Stomach (tissue), 9 donors: Measurements from ENCODE around the gene TMEM121B. TPM values are rescaled to one million over a fixed set of nuclear protein-coding genes. Genes with fewer than 3 reads are reported as not detected.

ENCODE experiments used
- DNase-seq, 2 donors: peaks; one replicate each; pipeline versions ENCODE4 v3.0.0 to v3.0.0-alpha.2; 2013 to 2019
- H3K27ac ChIP-seq, 5 donors: fragments of 200-600 bp in 4 of 5; sonication (generic) in 4 of 5; one replicate each; pipeline ENCODE4 v1.5.1; 2013 to 2019; ENCODE audit warnings: mild to moderate bottlenecking in 1 of 5, moderate library complexity in 1 of 5
- H3K27me3 ChIP-seq, 3 donors: fragments of 200-600 bp; sonication (generic); one replicate each; pipeline ENCODE4 v1.5.1; 2017 to 2019; ENCODE audit warnings: mixed run types in 1 of 3
- H3K36me3 ChIP-seq, 4 donors: fragments of 200-600 bp; sonication (generic); 1 replicate in 3 of 4; 2 replicates in 1 of 4; pipeline ENCODE4 v1.5.1; 2016 to 2019
- H3K4me1 ChIP-seq, 4 donors: fragments of 200-600 bp; sonication (generic); one replicate each; pipeline ENCODE4 v1.5.1; 2016 to 2019
- H3K4me3 ChIP-seq, 4 donors: fragments of 200-600 bp; sonication (generic) in 3 of 4; one replicate each; pipeline ENCODE4 v1.5.1; 2016 to 2019; ENCODE audit warnings: mild to moderate bottlenecking in 1 of 4
- H3K9me3 ChIP-seq, 4 donors: fragments of 200-600 bp; sonication (generic); one replicate each; pipeline ENCODE4 v1.5.1; 2016 to 2019
- CTCF ChIP-seq, 7 experiments: fragments of 450-650 bp in 4 of 7; fragments of 200-600 bp in 3 of 7; sonication (generic) in 3 of 7; IDR thresholded peaks; one replicate each; pipeline ENCODE4 v1.5.1; 2016 to 2019; ENCODE audit warnings: antibody characterized with exemption in 7 of 7, control low read depth in 2 of 7, mild to moderate bottlenecking in 1 of 7
- EP300 ChIP-seq: sonication (generic); formaldehyde crosslinking; IDR thresholded peaks from one replicate; pipeline ENCODE4 v1.6.1; 2017; ENCODE audit warnings: antibody characterized with exemption
- POLR2A ChIP-seq, 4 donors: fragments of 450-650 bp; IDR thresholded peaks; one replicate each; pipeline ENCODE4 v1.6.1; 2016; ENCODE audit warnings: antibody characterized with exemption in 4 of 4, control low read depth in 2 of 4, mild to moderate bottlenecking in 1 of 4, moderate library complexity in 1 of 4
- POLR2AphosphoS5 ChIP-seq, 3 donors: sonication (generic); formaldehyde crosslinking; IDR thresholded peaks; one replicate each; pipeline ENCODE4 v1.6.1; 2016; ENCODE audit warnings: antibody characterized with exemption in 3 of 3
- WGBS, 5 donors: extraction: QIAGEN DNeasy Blood & Tissue Kit in 3 of 5; methylation state at CpG; one replicate each; pipeline versions ENCODE4 v1.1.5 to v1.1.7; 2013 to 2018; 5-methylcytosine and 5-hydroxymethylcytosine counted together
- intact Hi-C: fragments of 100-400 bp; cut with DNase I; formaldehyde crosslinking; loops from one replicate; pipeline ENCODE4 v1.15.1; 2023; ENCODE audit warnings: low total_unique reads
- polyA plus RNA-seq, 3 donors: library from polyadenylated mRNA; stranded (reverse); fragments of 200-250 nt; gene quantifications; one replicate each; pipeline ENCODE4 v1.2.3, GENCODE V29; 2013
- total RNA-seq, 5 donors: library from RNA; depleted of rRNA; stranded (reverse); fragments of >200 nt; gene quantifications; one replicate each; pipeline versions ENCODE4 v1.1.0 to v1.2.3, GENCODE V29; 2014 to 2016
- donor health status: healthy with polysubstance abuse.
- donor health status: Bipolar disorder and iron deficiency.
- donor health status: healthy.

The TMEM121B gene
- total and polyA plus RNA-seq, 8 donors, result 0.08 to 0.45 (median 0.25) TPM; not detected in 4

DNA sequence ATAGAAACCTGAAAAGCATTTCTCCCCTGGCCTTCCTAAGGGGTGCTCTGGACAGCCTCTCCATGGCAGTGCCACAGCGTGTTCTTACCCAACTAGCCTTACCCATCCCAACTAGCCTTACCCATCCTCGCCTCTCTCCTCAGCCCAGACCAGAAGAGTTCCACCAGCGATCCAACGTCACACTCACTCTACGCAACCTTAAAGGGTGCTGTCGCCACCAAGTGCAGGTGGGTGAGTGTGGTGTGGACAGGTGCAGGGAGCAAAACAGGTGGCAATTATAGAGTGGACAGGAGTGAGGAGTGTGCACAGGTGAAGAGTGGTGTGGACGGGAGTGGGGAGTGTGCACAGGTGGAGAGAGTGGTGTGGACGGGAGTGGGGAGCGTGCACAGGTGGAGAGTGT, 17.8 kb downstream of the TMEM121B start:
- Histone ChIP-seq H3K27ac (no peak overlapping the region), H3K4me3 (no peak overlapping the region), H3K4me1 (peaks cover 0 to 36% (median 0%) of the 10 kb centered on the region in 4 donors), H3K36me3 (peaks cover 79 to 97% (median 96%) of the 10 kb centered on the region in 4 donors), H3K9me3 (no peaks in the 10 kb centered on the region), H3K27me3 (no peaks in the 10 kb centered on the region)
- intact Hi-C loops, result no loop called here
- TF ChIP-seq POLR2A (IDR thresholded peaks at IDR 0.05) (no peak), EP300 (no peak)
- no peak for DNase-seq
- WGBS, 5 donors, result 94 to 98% (median 96%) methylated on average over 9 of the region's 9 CpGs

- Histone ChIP-seq H3K4me1 (peaks cover 0 to 36% (median 0%) of the 10 kb centered on the region in 4 donors), H3K27ac (no peak overlapping the region), H3K9me3 (no peaks in the 10 kb centered on the region), H3K4me3 (no peak overlapping the region), H3K36me3 (peaks cover 79 to 97% (median 95%) of the 10 kb centered on the region in 4 donors), H3K27me3 (no peaks in the 10 kb centered on the region)
- intact Hi-C loops, result no loop called here
- no peak for DNase-seq
- TF ChIP-seq POLR2AphosphoS5 (IDR thresholded peaks at IDR 0.05) (no peak), POLR2A (IDR thresholded peaks at IDR 0.05) (no peak), EP300 (no peak), CTCF (IDR thresholded peaks at IDR 0.05) (no peak)
- 86 to 93% (median 91%) methylated on average over 7 of the region's 7 CpGs for WGBS, 5 donors
These were observed 18.9 kb downstream of the TMEM121B start for GRCh38 chr22:17102297-17102667.

DNA sequence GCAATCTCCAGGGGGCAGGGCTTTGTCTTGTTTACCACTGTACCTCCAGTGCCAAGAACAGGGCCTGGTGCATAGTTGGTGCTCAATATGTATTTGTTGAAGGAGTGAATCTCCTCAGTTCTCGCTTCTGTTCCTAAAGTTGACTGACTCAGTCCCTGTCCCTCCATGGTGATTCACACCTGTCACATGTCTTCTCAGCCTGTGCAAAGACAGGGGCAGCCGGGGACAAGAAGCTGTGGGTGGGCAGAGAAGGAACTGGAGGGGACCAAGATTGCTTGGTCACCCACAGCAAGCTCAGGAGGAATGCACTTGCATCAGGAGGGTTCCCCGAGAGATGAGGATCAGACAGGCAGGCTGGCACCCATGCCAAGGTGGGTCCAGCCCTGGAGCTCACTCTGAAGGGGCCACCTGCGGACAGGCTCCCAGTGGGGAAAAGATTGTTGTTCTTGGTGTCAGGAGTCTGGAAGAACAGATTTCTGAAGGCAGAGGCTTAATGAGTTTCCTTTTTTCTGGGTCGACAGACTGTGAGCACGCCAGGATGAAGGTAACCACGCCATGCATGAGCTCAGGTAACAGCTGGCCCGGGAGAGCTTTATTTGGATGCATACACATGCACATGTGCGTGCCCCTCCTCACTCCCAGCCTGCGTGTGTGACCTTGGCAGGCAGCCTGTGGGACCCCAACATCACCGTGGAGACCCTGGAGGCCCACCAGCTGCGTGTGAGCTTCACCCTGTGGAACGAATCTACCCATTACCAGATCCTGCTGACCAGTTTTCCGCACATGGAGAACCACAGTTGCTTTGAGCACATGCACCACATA, 19.5 kb downstream of the TMEM121B start:
- Histone ChIP-seq H3K4me3 (no peak overlapping the region), H3K9me3 (no peaks in the 10 kb centered on the region), H3K36me3 (peaks cover 74 to 96% (median 94%) of the 10 kb centered on the region in 4 donors), H3K27ac (no peak overlapping the region), H3K4me1 (peaks cover 0 to 42% (median 0%) of the 10 kb centered on the region in 4 donors), H3K27me3 (no peaks in the 10 kb centered on the region)
- DNase-seq, result no peak
- 85 to 93% (median 89%) methylated on average over 14 of the region's 14 CpGs for WGBS, 5 donors
- no peak for TF ChIP-seq POLR2AphosphoS5 (IDR thresholded peaks at IDR 0.05)
- no peak for TF ChIP-seq CTCF (IDR thresholded peaks at IDR 0.05)
- no peak for TF ChIP-seq EP300
- TF ChIP-seq POLR2A (IDR thresholded peaks at IDR 0.05), result no peak
- intact Hi-C loops, result no loop called here

DNA sequence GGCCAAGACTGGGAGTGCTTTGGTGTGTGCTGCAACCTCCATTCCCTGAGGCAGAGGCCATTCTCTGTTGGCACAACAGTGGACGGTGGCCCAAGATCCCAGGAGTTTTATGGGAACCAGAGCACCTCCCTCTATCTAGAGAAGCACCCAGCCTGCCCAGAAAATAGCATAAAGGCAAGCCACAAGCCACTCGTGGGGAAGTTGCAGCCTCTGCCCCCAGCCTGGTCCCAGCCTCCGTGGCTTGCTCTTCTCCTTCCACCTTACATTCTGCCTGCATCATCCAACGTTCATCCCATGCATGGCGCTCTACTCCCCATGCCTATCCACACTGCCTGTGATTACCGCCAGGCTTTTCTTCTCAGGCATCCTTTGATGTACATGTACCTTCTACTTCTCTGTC, 20.5 kb downstream of the TMEM121B start:
- Histone ChIP-seq H3K36me3 (peaks cover 64 to 85% (median 83%) of the 10 kb centered on the region in 4 donors), H3K27me3 (no peaks in the 10 kb centered on the region), H3K9me3 (no peaks in the 10 kb centered on the region), H3K4me1 (peaks cover 0 to 45% (median 0%) of the 10 kb centered on the region in 4 donors), H3K4me3 (no peak overlapping the region), H3K27ac (no peak overlapping the region)
- intact Hi-C loops, result no loop called here
- WGBS, 5 donors, result 77 to 84% (median 78%) methylated on average over 5 to 6 of the region's 6 CpGs
- no peak for DNase-seq
- TF ChIP-seq POLR2AphosphoS5 (IDR thresholded peaks at IDR 0.05), result no peak
- no peak for TF ChIP-seq EP300
- TF ChIP-seq POLR2A (IDR thresholded peaks at IDR 0.05), result no peak
- TF ChIP-seq CTCF (IDR thresholded peaks at IDR 0.05), result no peak

DNA sequence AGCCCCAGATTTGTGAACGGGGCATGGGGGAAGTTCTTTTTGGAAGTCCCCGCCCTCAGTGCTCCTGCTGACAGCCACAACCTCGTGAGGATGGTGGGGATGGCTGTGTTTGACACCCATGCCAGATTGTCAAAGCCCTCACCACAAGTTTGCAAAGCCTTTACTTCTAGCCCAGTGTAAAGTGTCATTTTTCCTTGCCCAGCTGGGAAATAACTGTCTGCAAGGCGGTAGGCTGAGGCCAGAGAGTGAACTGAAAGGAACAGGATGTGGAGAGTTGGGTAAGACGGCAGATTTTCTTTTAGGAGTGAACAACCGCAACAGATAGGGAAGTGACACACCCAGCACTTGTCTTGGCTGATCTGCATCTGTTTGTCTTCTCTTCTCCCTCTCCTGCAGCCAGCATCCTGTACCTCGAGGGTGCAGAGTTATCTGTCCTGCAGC, 22.8 kb downstream of the TMEM121B start:
- DNase-seq, result no peak
- no peaks in the 10 kb centered on the region for H3K9me3 ChIP-seq
- no peak for TF ChIP-seq POLR2AphosphoS5 (IDR thresholded peaks at IDR 0.05)
- no peak for TF ChIP-seq CTCF (IDR thresholded peaks at IDR 0.05)
- no peak for TF ChIP-seq POLR2A (IDR thresholded peaks at IDR 0.05)
- TF ChIP-seq EP300, result no peak
- intact Hi-C loops, result no loop called here
- peaks cover 0 to 57% (median 0%) of the 10 kb centered on the region in 4 donors for H3K4me1 ChIP-seq
- no peaks in the 10 kb centered on the region for H3K27me3 ChIP-seq
- H3K36me3 ChIP-seq, result peaks cover 51 to 66% (median 65%) of the 10 kb centered on the region in 4 donors
- no peak overlapping the region for H3K4me3 ChIP-seq
- 54 to 75% (median 74%) methylated on average over 6 to 7 of the region's 7 CpGs for WGBS, 5 donors
- H3K27ac ChIP-seq, result peak overlapping the region in 1 of 5 donors; percentile 24
